ENCODE data around the gene GABRE. TPM values are rescaled to one million over a fixed set of nuclear protein-coding genes. Genes with fewer than 3 reads are reported as not detected.

The GABRE gene
- total and polyA plus RNA-seq, 2 of the 13 experiments (the other 11 are each of a cell fraction or from before 2014, with no cell fraction given), result 12.2 to 66.2 TPM

- ATAC-seq (no peak), DNase-seq (ENCODE audit: low spot score) (no peak), FAIRE-seq (no peak)
- Histone ChIP-seq H2AFZ (ENCODE audit: low read length) (no peak overlapping the region), H3K27me3 (ENCODE audit: control insufficient read depth in 1 of 2, insufficient read depth in 2 of 2, low read length in 2 of 2) (no peaks in the 10 kb centered on the region), H3K4me2 (ENCODE audit: low read depth, low read length) (no peak overlapping the region), H3K9ac (ENCODE audit: insufficient read depth, low read depth, low read length) (no peak overlapping the region), H3K4me3 (replicated peaks in 1 of 3; ENCODE audit: insufficient read depth in 1 of 3, low read depth in 2 of 3, low read length in 3 of 3) (no peak overlapping the region), H3K4me1 (ENCODE audit: insufficient read depth, low read length) (no peaks in the 10 kb centered on the region), H4K20me1 (ENCODE audit: insufficient read depth, low read length) (no peaks in the 10 kb centered on the region), H3K9me3 (ENCODE audit: low read length) (no peaks in the 10 kb centered on the region), H3K27ac (ENCODE audit: extremely low read length, insufficient read depth, low read length) (no peak overlapping the region), H3K36me3 (replicated peaks in 1 of 2; ENCODE audit: control insufficient read depth in 1 of 2, insufficient read depth in 2 of 2, low read length in 2 of 2) (no peaks in the 10 kb centered on the region), H3K79me2 (ENCODE audit: insufficient read depth, low read length) (no peaks in the 10 kb centered on the region)
- in situ Hi-C loops (cut with HindIII; ENCODE audit: extremely low pct_ligation_motif_present, low pct_unique_long_range_greater_than_20kb) (no loop called here), intact Hi-C loops (cut with micrococcal nuclease; ENCODE audit: unreplicated experiment) (no loop called here)
- CTCF ChIA-PET (ENCODE audit: low intra/inter-chr PET ratio, low total read pairs), result no interaction called here
- 0% methylated on average over 3 of the region's 6 CpGs for WGBS (ENCODE audit: low lambda C conversion rate)
- BruUV-seq (replicated peaks), result no TSS peak
- TF ChIP-seq NR2F1 (CRISPR knock-in tag; IDR thresholded peaks at IDR 0.05) (no peak), ZNF547 (CRISPR knock-in tag; IDR thresholded peaks at IDR 0.05) (no peak), ZNF800 (CRISPR knock-in tag; IDR thresholded peaks at IDR 0.05) (no peak), ZIK1 (CRISPR knock-in tag; IDR thresholded peaks at IDR 0.05; ENCODE audit: borderline replicate concordance, low read depth) (no peak), RERE (CRISPR knock-in tag; IDR thresholded peaks at IDR 0.05; ENCODE audit: low read depth) (no peak), ZHX1 (CRISPR knock-in tag; IDR thresholded peaks at IDR 0.05; ENCODE audit: low read depth) (no peak), ZNF281 (CRISPR knock-in tag; IDR thresholded peaks at IDR 0.05; ENCODE audit: borderline replicate concordance) (no peak), ZNF629 (CRISPR knock-in tag; conservative IDR thresholded peaks at IDR 0.05) (no peak), ZNF235 (CRISPR knock-in tag; IDR thresholded peaks at IDR 0.05; ENCODE audit: borderline replicate concordance) (no peak), NCOR1 (IDR thresholded peaks at IDR 0.05; ENCODE audit: borderline replicate concordance, low read length) (no peak)
- POLR2A ChIA-PET, result no interaction called here
Observed at GRCh38 chrX:151920530-151920929, 53.9 kb downstream of the GABRE start.

All from HepG2 (cell line).